HG02884 (cell line): Measurements from ENCODE around the gene SMARCE1.
"Not testable (repeated sequence)": the region's sequence is repeated elsewhere in the genome, so short reads cannot be mapped to it uniquely, and the experiment has no call there.

Source experiments
- ATAC-seq: cut with Tn5 transposase; IDR thresholded peaks from one replicate; pipeline ENCODE4 v1.9.1; 2021; ENCODE audit warnings: mild to moderate bottlenecking, moderate library complexity; ENCODE audit not compliant: unreplicated experiment

Gene SMARCE1

GRCh38 chr17:40590742-40591141, 56.9 kb downstream of the SMARCE1 start:
- no peak for ATAC-seq

GRCh38 chr17:40588552-40588951, 59.1 kb downstream of the SMARCE1 start:
- ATAC-seq, result no peak

GRCh38 chr17:40586264-40586663, 61.4 kb downstream of the SMARCE1 start:
- not testable (repeated sequence) for ATAC-seq

GRCh38 chr17:40584950-40585349, 62.7 kb downstream of the SMARCE1 start:
- not testable (repeated sequence) for ATAC-seq

- no peak for ATAC-seq
Measured at GRCh38 chr17:40582328-40582901, 65.2 kb downstream of the SMARCE1 start.

GRCh38 chr17:40580140-40580539, 67.5 kb downstream of the SMARCE1 start:
- no peak for ATAC-seq

GRCh38 chr17:40579471-40579870, 68.1 kb downstream of the SMARCE1 start:
- ATAC-seq, result no peak

- peak; percentile 47 for ATAC-seq
Measured at GRCh38 chr17:40577611-40578065, 70.0 kb downstream of the SMARCE1 start.

- no peak for ATAC-seq
Measured at GRCh38 chr17:40576113-40576740, 71.4 kb downstream of the SMARCE1 start.
